Activated CD4-positive, alpha-beta T cell treated with anti-CD3 and anti-CD28 coated beads for 4 hours (primary cell): Measurements from ENCODE around the gene MAGEA2B.
"Not testable (repeated sequence)": the region's sequence is repeated elsewhere in the genome, so short reads cannot be mapped to it uniquely, and the experiment has no call there.

Experiments
- DNase-seq, 2 donors: peaks; one replicate each; pipeline ENCODE4 v3.0.0-alpha.2; 2020

MAGEA2B gene

DNA sequence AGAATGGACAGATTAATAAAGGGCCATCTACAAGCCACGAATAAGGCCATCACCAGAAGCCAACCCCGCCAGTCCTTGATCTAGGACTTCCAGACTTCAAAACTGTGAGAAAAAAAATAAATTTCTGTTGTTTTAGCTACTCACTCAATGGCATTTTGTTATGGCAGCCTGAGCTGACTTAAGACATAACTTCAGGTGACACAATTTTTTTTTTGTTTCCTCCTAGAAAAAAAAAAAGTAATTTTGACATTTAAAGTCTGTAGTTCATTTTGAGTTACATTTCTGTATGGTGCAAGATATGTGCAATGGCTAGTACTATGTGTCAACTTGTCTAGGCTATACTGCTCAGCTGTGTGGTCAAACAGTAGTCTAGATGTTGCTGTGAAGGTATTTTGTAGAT lies 44.5 kb downstream of the MAGEA2B start, which contains the start of gene CSAG3:
Gene CSAG3, plus strand, starts transcription at position 301 of the 400 bp plus-strand sequence.
- DNase-seq = not testable (repeated sequence)

DNA sequence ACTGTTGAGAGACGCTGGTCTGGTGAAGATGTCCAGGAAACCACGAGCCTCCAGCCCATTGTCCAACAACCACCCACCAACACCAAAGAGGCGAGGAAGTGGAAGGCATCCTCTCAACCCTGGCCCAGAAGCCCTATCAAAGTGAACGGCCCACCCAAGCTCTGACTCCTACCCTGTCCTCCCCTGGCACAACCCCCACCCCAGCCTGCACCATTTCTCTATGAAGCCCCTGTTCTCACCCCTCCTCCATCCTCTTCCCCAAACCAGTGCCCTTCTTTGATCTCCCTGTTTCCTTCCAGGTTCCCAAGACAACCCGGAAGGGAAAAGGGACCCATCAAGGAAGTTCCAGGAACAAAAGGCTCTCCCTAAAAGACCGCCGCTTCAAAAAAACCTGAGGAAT lies 45.1 kb downstream of the MAGEA2B start:
- DNase-seq = not testable (repeated sequence)

DNA sequence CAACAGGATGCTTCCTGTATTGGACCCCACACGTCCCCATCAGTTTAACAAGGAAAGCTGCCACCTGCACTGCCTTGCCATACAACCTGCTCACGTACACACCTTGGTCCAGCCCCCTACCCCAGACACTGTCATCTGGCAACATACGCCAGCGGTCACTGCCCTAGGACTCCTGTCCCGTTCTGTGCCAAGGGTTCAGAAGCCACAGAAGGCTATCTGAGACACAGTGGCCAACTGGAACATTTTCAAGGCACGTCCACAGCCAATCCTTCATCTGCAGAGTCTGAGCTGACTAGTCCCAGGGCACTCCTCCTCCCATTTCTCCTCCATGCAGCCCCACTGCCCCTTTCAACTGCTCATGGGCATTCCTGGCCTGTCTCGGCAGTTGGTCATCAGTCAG lies 47.2 kb downstream of the MAGEA2B start:
- not testable (repeated sequence) for DNase-seq

DNA sequence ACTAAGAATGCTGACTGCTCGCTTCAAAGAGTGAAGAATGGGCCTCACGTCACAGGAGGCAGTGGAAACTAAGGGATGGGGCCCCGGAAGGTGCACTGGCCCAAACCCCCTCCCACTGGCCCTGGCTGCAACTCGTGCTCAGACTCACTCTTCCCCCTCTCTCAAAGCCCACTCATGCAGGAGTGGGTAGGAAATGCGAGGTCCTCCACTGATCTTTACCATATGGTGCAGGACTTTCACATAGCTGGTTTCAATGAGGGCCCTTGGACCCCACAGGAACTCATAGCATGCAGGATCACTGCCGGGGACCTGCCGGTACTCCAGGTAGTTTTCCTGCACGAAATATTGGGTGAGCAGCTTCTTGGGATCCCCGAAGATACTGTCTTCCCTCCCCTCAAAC lies 52.1 kb downstream of the MAGEA2B start:
- DNase-seq = not testable (repeated sequence)
